Right atrium auricular region (tissue), 2 donors: ENCODE results near the gene TMEM272. TPM values are rescaled to one million over a fixed set of nuclear protein-coding genes. Genes with fewer than 3 reads are reported as not detected.
A peak's percentile ranks its signal among the peaks of the same experiment; 100 is the strongest.

Source experiments
- DNase-seq: peaks from one replicate; pipeline ENCODE4 v3.0.0-alpha.2; 2019; ENCODE audit warnings: low spot score
- H3K27ac ChIP-seq, 2 donors: fragments of 200-600 bp; sonication (generic); 1 replicate in 1 of 2; 2 replicates in 1 of 2; pipeline ENCODE4 v1.5.1; 2016 to 2019
- H3K27me3 ChIP-seq, 2 donors: fragments of 200-600 bp; sonication (generic); one replicate each; pipeline versions ENCODE4 v1.5.1 to v1.6.0; 2017 to 2019
- H3K36me3 ChIP-seq: fragments of 200-600 bp; sonication (generic); one replicate; pipeline ENCODE4 v1.5.1; 2016
- H3K4me1 ChIP-seq, 2 donors: fragments of 200-600 bp; sonication (generic); one replicate each; pipeline versions ENCODE4 v1.5.1 to v1.6.0; 2017 to 2019
- H3K4me3 ChIP-seq, 2 donors: fragments of 200-600 bp; sonication (generic); 1 replicate in 1 of 2; 2 replicates in 1 of 2; pipeline ENCODE4 v1.5.1; 2017 to 2019; ENCODE audit warnings: mild to moderate bottlenecking in 1 of 2, moderate library complexity in 1 of 2
- H3K9me3 ChIP-seq, 2 donors: fragments of 200-600 bp; sonication (generic); one replicate each; pipeline ENCODE4 v1.5.1; 2019
- CTCF ChIP-seq, 2 donors: fragments of 200-600 bp; sonication (generic); IDR thresholded peaks; one replicate each; pipeline ENCODE4 v1.5.1; 2019; ENCODE audit warnings: antibody characterized with exemption in 2 of 2
- total RNA-seq, 2 donors: library from RNA; depleted of rRNA; stranded (reverse); fragments of >200 nt; gene quantifications; one replicate each; pipeline ENCODE4 v1.1.0, GENCODE V29; 2016

The TMEM272 gene
- 1 to 10 TPM in 1 of 2 donors, under 1 TPM in 1; 0.74 to 1.1 TPM for total RNA-seq

- Histone ChIP-seq H3K4me1 (peaks cover 0 to 4% of the 10 kb centered on the region in 2 donors), H3K27me3 (no peaks in the 10 kb centered on the region), H3K27ac (no peak within 1 kb of the TSS), H3K9me3 (no peaks in the 10 kb centered on the region), H3K36me3 (no peaks in the 10 kb centered on the region), H3K4me3 (no peak within 1 kb of the TSS)
- no peak for DNase-seq
- TF ChIP-seq CTCF (IDR thresholded peaks at IDR 0.05), result peak; percentile 74 to 87
These were observed at the start of gene TMEM272 for GRCh38 chr13:51844862-51845573. TSS of gene TMEM272 (minus strand) at chr13:51845177. CDS start at chr13:51838530, 6,647 bp downstream.

GRCh38 chr13:51894239-51894638 is 49.3 kb upstream of the TMEM272 start:
- Histone ChIP-seq H3K9me3 (no peaks in the 10 kb centered on the region), H3K36me3 (no peaks in the 10 kb centered on the region), H3K4me3 (no peak overlapping the region), H3K4me1 (no peaks in the 10 kb centered on the region), H3K27me3 (no peaks in the 10 kb centered on the region), H3K27ac (no peak overlapping the region)
- no peak for TF ChIP-seq CTCF (IDR thresholded peaks at IDR 0.05)
- no peak for DNase-seq

- Histone ChIP-seq H3K36me3 (no peaks in the 10 kb centered on the region), H3K9me3 (no peaks in the 10 kb centered on the region), H3K27ac (no peak overlapping the region), H3K4me1 (no peaks in the 10 kb centered on the region), H3K4me3 (no peak overlapping the region), H3K27me3 (no peaks in the 10 kb centered on the region)
- DNase-seq, result no peak
- TF ChIP-seq CTCF (IDR thresholded peaks at IDR 0.05), result no peak
These were observed 47.7 kb upstream of the TMEM272 start for GRCh38 chr13:51892657-51893056.

GRCh38 chr13:51887468-51887867 is 42.5 kb upstream of the TMEM272 start:
- TF ChIP-seq CTCF (IDR thresholded peaks at IDR 0.05), result no peak
- no peak for DNase-seq
- Histone ChIP-seq H3K36me3 (no peaks in the 10 kb centered on the region), H3K4me1 (no peaks in the 10 kb centered on the region), H3K4me3 (no peak overlapping the region), H3K27me3 (no peaks in the 10 kb centered on the region), H3K9me3 (no peaks in the 10 kb centered on the region), H3K27ac (no peak overlapping the region)

GRCh38 chr13:51885651-51886050 is 40.7 kb upstream of the TMEM272 start:
- H3K4me3 ChIP-seq, result no peak overlapping the region
- H3K9me3 ChIP-seq, result peaks cover 0 to 4% of the 10 kb centered on the region in 2 donors
- TF ChIP-seq CTCF (IDR thresholded peaks at IDR 0.05), result no peak
- H3K36me3 ChIP-seq, result no peaks in the 10 kb centered on the region
- H3K4me1 ChIP-seq, result no peaks in the 10 kb centered on the region
- DNase-seq, result no peak
- H3K27ac ChIP-seq, result no peak overlapping the region
- no peaks in the 10 kb centered on the region for H3K27me3 ChIP-seq

- Histone ChIP-seq H3K4me1 (no peaks in the 10 kb centered on the region), H3K9me3 (peaks cover 0 to 4% of the 10 kb centered on the region in 2 donors), H3K4me3 (no peak overlapping the region), H3K36me3 (no peaks in the 10 kb centered on the region), H3K27me3 (no peaks in the 10 kb centered on the region), H3K27ac (no peak overlapping the region)
- no peak for DNase-seq
- TF ChIP-seq CTCF (IDR thresholded peaks at IDR 0.05), result no peak
These were observed 38.2 kb upstream of the TMEM272 start for GRCh38 chr13:51883226-51883600.
